AG09319 (cell line): ENCODE data around the gene TMEM205.
"Not testable (repeated sequence)": the region's sequence is repeated elsewhere in the genome, so short reads cannot be mapped to it uniquely, and the experiment has no call there.

Experiments used
- DNase-seq: peaks from one replicate; pipeline ENCODE4 v3.0.0-alpha.2; 2010; ENCODE audit warnings: low read depth; ENCODE audit errors: extremely low read depth
- TF ChIP-seq, protein P1 (sequence below): IDR thresholded peaks from 2 replicates; pipeline ENCODE4 v1.5.1; 2011; ENCODE audit warnings: low read depth, mild to moderate bottlenecking, inconsistent platforms, low read length, moderate library complexity

TMEM205 gene

DNA sequence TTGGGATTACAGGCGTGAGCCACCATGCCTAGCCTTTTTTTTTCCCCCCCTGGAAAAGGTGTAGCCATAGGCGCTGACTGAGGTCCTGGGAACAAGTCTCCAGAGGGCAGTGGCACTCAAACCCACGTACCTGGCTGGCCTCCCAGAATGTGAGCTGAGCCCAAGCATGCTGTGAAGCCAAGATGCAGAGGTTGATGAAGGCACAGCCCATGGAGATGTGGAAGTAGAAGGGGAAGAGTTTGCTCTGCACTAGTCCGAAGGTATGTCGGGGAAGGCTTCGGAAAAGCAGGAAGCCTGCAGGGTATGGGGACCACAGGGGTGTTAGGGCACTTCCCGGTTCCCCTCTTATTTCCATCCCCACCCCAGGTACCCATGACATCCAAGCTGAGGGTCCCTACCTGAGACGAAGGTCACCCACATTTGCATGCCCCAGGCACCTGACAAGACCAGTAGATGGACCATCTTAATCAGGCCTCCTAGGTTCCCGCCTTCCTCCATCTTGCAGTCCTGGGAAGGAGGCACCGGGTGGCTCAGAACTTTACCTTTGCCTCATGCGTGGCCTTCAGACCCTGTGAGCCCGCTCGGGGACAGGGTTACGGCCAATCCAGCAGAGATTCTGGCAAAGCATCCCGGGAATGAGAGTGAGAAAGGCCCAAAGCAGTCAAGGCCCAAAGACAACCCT is 805 bp downstream of the TMEM205 start:
- DNase-seq, result no peak
- TF ChIP-seq, protein P1, sequence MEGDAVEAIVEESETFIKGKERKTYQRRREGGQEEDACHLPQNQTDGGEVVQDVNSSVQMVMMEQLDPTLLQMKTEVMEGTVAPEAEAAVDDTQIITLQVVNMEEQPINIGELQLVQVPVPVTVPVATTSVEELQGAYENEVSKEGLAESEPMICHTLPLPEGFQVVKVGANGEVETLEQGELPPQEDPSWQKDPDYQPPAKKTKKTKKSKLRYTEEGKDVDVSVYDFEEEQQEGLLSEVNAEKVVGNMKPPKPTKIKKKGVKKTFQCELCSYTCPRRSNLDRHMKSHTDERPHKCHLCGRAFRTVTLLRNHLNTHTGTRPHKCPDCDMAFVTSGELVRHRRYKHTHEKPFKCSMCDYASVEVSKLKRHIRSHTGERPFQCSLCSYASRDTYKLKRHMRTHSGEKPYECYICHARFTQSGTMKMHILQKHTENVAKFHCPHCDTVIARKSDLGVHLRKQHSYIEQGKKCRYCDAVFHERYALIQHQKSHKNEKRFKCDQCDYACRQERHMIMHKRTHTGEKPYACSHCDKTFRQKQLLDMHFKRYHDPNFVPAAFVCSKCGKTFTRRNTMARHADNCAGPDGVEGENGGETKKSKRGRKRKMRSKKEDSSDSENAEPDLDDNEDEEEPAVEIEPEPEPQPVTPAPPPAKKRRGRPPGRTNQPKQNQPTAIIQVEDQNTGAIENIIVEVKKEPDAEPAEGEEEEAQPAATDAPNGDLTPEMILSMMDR, result no peak

DNA sequence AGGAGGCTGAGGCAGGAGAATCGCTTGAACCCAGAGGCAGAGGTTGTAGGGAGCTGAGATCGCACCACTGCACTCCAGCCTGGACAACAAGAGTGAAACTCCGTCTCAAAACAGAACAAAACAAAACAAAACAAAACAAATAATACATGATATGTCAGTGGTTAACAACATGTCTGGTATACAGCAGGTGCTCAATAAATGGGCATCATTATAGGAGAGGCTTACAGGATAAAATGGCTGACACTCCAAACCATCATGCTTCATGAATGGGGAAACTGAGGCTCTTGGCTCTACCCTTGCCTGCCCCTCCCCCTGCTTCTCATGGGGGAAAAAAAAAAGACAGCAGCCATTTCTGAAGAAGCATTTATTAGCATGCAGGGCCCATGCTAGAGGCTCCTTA is 3.6 kb downstream of the TMEM205 start:
- DNase-seq, result no peak
- TF ChIP-seq, protein P1, result no peak

DNA sequence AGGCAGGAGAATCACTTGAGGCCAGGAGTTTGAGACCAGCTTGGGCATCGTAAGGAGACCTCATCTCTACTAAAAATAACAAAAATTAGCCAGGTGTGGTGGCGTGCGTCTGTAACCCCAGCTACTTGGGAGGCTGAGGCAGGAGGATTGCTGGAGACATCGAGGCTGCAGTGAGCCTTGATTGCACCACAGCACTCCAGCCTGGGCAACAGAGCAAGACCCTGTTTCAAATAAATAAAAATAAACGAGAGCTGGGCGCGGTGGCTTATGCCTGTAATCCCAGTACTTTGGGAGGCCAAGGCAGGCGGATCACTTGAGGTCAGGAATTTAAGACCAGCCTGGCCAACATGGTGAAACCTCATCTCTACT is 6.0 kb downstream of the TMEM205 start:
- DNase-seq, result not testable (repeated sequence)

DNA sequence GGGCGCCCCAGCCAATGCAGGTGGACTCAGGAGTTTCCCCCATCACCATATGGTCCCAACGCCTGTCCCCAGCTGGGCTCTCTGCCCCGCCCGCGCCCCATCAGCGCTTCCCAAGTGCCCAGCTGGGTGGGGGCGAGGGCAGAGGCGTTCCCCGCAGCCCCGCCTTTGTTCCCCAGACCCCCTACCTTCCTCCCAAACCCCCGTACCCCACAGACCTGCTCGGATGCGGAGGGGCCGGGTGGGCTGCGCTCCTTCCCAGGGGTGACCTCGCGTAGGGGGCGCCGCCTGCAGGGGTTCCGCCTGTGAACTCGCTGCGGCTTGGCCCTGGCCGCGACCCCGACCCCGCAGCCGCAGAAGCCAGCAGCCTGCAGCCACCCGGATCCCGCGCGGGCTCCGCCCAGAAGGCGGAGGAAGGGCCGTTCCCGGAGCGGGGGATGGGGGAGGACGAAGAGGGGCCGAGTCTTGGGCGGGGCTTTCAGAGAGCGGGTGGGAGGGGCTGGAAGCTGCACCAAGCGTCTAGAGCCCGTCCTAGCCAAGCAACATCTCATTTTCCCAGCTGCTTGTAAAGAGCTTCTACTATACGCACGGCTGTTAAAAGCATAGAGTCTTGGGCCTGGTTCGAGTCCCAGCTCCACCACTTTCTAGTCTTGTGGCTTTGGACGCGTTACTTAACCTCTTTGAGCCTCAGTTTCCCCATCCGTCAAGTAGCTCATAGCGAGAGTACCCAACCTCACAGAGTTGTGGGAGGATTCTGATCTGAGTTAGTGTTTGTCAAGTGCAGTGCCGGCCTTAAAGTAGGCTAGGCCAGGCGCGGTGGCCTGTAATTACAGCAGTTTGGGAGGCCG is 6.6 kb downstream of the TMEM205 start, which contains the start of gene RAB3D:
Gene RAB3D, minus strand, starts transcription at position 404 of the 845 bp plus-strand sequence. CDS start 2,258 bp downstream, outside the sequence.
- TF ChIP-seq, protein P1, result no peak
- peak; percentile 62 for DNase-seq

DNA sequence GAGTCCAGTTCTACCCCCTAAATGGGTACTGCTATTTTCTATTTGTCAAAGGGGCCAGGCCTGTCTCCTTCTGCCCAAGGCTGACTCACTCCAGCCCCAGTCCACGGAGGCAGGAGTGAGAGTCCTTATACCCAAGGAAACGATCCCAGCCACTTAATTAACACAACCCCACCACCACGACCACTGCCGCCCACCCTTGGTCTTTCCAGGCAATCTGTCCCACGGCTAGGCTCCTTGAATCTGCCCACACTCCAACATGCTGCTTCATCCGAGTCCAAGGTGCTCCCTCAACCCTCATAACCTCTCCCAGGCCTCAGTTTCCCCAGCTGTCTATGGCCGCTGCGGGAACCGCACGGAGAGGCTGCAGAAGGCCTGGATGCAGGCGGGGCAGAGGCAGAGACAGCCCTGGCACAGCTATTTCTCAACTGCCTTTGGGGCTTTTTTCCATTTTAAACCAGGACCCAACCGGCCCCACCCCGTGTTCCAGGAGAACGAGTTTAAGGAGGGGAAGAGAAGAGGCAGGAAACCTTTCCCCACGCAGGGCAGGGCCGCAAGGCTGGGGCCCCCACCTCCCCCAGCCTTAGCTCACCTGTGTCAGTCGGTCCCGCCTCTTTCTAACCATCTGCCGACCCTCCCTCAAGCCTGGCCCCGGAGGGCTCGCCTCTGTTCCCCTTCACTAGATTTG is 7.4 kb downstream of the TMEM205 start:
- DNase-seq, result no peak
- TF ChIP-seq, protein P1, result no peak

- TF ChIP-seq, protein P1, result no peak
- no peak for DNase-seq
Observed at GRCh38 chr19:11338121-11338520, 7.9 kb downstream of the TMEM205 start.

DNA sequence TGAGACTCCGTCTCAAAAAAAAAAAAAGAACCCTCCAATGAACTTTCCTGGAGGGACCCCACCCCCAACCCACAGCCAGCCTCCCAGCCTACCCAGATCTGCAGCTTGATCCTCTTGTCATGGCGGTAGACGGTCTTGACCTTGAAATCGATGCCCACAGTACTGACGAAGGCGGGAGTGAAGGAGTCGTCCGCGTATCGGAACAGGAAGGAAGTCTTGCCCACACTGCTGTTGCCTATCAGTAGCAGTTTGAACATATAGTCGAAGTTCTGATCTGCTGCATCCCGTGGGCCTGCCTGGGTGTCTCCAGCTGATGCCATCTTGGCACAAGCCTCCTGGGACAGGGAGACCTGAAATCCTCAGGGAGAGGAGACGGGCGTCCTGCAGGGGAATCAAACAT is 9.0 kb downstream of the TMEM205 start:
- TF ChIP-seq, protein P1, result no peak
- no peak for DNase-seq
